ENCODE measurements around the gene OSBP2.

OSBP2 gene

GRCh38 chr22:30881361-30882183, 186.9 kb downstream of the OSBP2 start:
- peak; percentile 6 for DNase-seq (ENCODE audit: low read depth)

GRCh38 chr22:30882184-30882717, 187.6 kb downstream of the OSBP2 start:
- DNase-seq (ENCODE audit: low read depth) = no peak

GRCh38 chr22:30882974-30883533, 188.4 kb downstream of the OSBP2 start:
- no peak for DNase-seq (ENCODE audit: low read depth)

- DNase-seq (ENCODE audit: low read depth) = no peak
Observed at GRCh38 chr22:30883586-30884145, 189.0 kb downstream of the OSBP2 start.

- no peak for DNase-seq (ENCODE audit: low read depth)
Observed at GRCh38 chr22:30884211-30885000, 189.7 kb downstream of the OSBP2 start.

- DNase-seq (ENCODE audit: low read depth) = no peak
Observed at GRCh38 chr22:30885001-30885366, 190.3 kb downstream of the OSBP2 start.

GRCh38 chr22:30885591-30885990, 190.9 kb downstream of the OSBP2 start:
- DNase-seq (ENCODE audit: low read depth) = no peak

GRCh38 chr22:30887453-30887852, 192.8 kb downstream of the OSBP2 start:
- no peak for DNase-seq (ENCODE audit: low read depth)

- no peak for DNase-seq (ENCODE audit: low read depth)
Observed at GRCh38 chr22:30887861-30888260, 193.2 kb downstream of the OSBP2 start.

- DNase-seq (ENCODE audit: low read depth) = no peak
Observed at GRCh38 chr22:30889268-30889995, 194.8 kb downstream of the OSBP2 start.

GRCh38 chr22:30889996-30890480, 195.4 kb downstream of the OSBP2 start:
- no peak for DNase-seq (ENCODE audit: low read depth)

- DNase-seq (ENCODE audit: low read depth) = peak; percentile 40
Observed at GRCh38 chr22:30890686-30891442, 196.2 kb downstream of the OSBP2 start.

GRCh38 chr22:30891443-30891755, 196.7 kb downstream of the OSBP2 start:
- DNase-seq (ENCODE audit: low read depth) = no peak

GRCh38 chr22:30891781-30892180, 197.1 kb downstream of the OSBP2 start:
- DNase-seq (ENCODE audit: low read depth) = no peak

GRCh38 chr22:30892286-30892685, 197.6 kb downstream of the OSBP2 start:
- DNase-seq (ENCODE audit: low read depth) = no peak

- DNase-seq (ENCODE audit: low read depth) = no peak
Observed at GRCh38 chr22:30892731-30893221, 198.1 kb downstream of the OSBP2 start.

GRCh38 chr22:30893434-30894370, 199.0 kb downstream of the OSBP2 start:
- no peak for DNase-seq (ENCODE audit: low read depth)

GRCh38 chr22:30894371-30894740, 199.7 kb downstream of the OSBP2 start:
- DNase-seq (ENCODE audit: low read depth) = peak; percentile 40

GRCh38 chr22:30902496-30903357, 208.1 kb downstream of the OSBP2 start:
- DNase-seq (ENCODE audit: low read depth) = no peak

Measured in EH (cell line).